Spleen (tissue), 11 donors: ENCODE data around the gene NMU. TPM values are rescaled to one million over a fixed set of nuclear protein-coding genes. Genes with fewer than 3 reads are reported as not detected.

Experiments
- DNase-seq: peaks from one replicate; pipeline ENCODE4 v3.0.0-alpha.2; 2020
- H3K27ac ChIP-seq, 8 donors: fragments of 200-600 bp; sonication (generic) in 7 of 8; 1 replicate in 4 of 8; 2 replicates in 4 of 8; pipeline versions ENCODE4 v1.5.0 to v1.8.0; 2016 to 2021; ENCODE audit warnings: inconsistent platforms in 4 of 8, mild to moderate bottlenecking in 4 of 8, moderate library complexity in 1 of 8
- H3K27me3 ChIP-seq, 7 donors: fragments of 200-600 bp; sonication (generic) in 6 of 7; replicated peaks in 1 of 7; 1 replicate in 4 of 7; 2 replicates in 3 of 7; pipeline versions ENCODE4 v1.5.0 to v1.8.0; 2016 to 2021; ENCODE audit warnings: inconsistent platforms in 3 of 7, mild to moderate bottlenecking in 1 of 7
- H3K36me3 ChIP-seq, 6 donors: fragments of 200-600 bp; sonication (generic) in 5 of 6; 1 replicate in 4 of 6; 2 replicates in 2 of 6; pipeline versions ENCODE4 v1.5.0 to v1.8.0; 2016 to 2021; ENCODE audit warnings: inconsistent platforms in 2 of 6
- H3K4me1 ChIP-seq, 6 donors: fragments of 200-600 bp; sonication (generic) in 5 of 6; 1 replicate in 3 of 6; 2 replicates in 3 of 6; pipeline versions ENCODE4 v1.5.0 to v1.8.0; 2016 to 2021; ENCODE audit warnings: inconsistent platforms in 3 of 6
- H3K4me3 ChIP-seq, 8 donors: fragments of 200-600 bp; sonication (generic) in 7 of 8; 1 replicate in 4 of 8; 2 replicates in 4 of 8; pipeline versions ENCODE4 v1.5.0 to v1.8.0; 2016 to 2021; ENCODE audit warnings: inconsistent platforms in 4 of 8, mild to moderate bottlenecking in 4 of 8, moderate library complexity in 2 of 8
- H3K9me3 ChIP-seq, 8 donors: fragments of 200-600 bp; sonication (generic) in 7 of 8; 1 replicate in 4 of 8; 2 replicates in 4 of 8; pipeline versions ENCODE4 v1.5.0 to v1.8.0; 2016 to 2021; ENCODE audit warnings: inconsistent platforms in 4 of 8
- CTCF ChIP-seq, 11 experiments: fragments of 200-600 bp in 7 of 11; fragments of 450-650 bp in 4 of 11; sonication (generic) in 4 of 11; IDR thresholded peaks in 8 of 11; conservative IDR thresholded peaks in 3 of 11; 1 replicate in 7 of 11; 2 replicates in 4 of 11; pipeline versions ENCODE4 v1.4.0 to v1.8.0; 2016 to 2021; ENCODE audit warnings: antibody characterized with exemption in 11 of 11, inconsistent platforms in 4 of 11, mild to moderate bottlenecking in 1 of 11
- POLR2A ChIP-seq, 3 donors: fragments of 450-650 bp; IDR thresholded peaks; one replicate each; pipeline ENCODE4 v1.5.1; 2017; ENCODE audit warnings: antibody characterized with exemption in 3 of 3, mild to moderate bottlenecking in 1 of 3
- POLR2AphosphoS5 ChIP-seq, 3 donors: sonication (generic); formaldehyde crosslinking; IDR thresholded peaks; one replicate each; pipeline ENCODE4 v1.5.1; 2017; ENCODE audit warnings: antibody characterized with exemption in 3 of 3
- WGBS, 5 donors: extraction: QIAGEN DNeasy Blood & Tissue Kit in 3 of 5; methylation state at CpG; one replicate each; pipeline versions ENCODE4 v1.1.5 to v1.1.7; 2013 to 2018; 5-methylcytosine and 5-hydroxymethylcytosine counted together
- intact Hi-C: fragments of 100-400 bp; cut with DNase I; formaldehyde crosslinking; loops from one replicate; pipeline ENCODE4 v1.15.0; 2023; ENCODE audit warnings: low total_unique reads
- polyA plus RNA-seq, 3 donors: library from polyadenylated mRNA; stranded (reverse); fragments of 200-250 nt; gene quantifications; one replicate each; pipeline ENCODE4 v1.2.1, GENCODE V29; 2013
- total RNA-seq, 7 donors: library from RNA; depleted of rRNA in 3 of 7; stranded (reverse); fragments of >200 nt in 3 of 7; fragmentation: NEBNext Ultra II Directional in 4 of 7; extraction: Animal tissue kit (Norgen Biotek cat#: 25700) in 4 of 7; gene quantifications; one replicate each; pipeline versions ENCODE4 v1.1.0 to v1.2.1, GENCODE V29; 2016 to 2021
- donor health status: healthy with polysubstance abuse.
- donor health status: DM: no; HTN: no; CAD: no; lungs with moderate emphysema.
- donor health status: DM: no; HTN: no; CAD: no.
- donor health status: Bipolar disorder and iron deficiency.
- donor health status: healthy.
- donor health status: DM: no; HTN: no; CAD: no.
- donor health status: DM: yes; HTN: yes; CAD: no.

NMU gene
- total and polyA plus RNA-seq, 10 donors, result 0.09 to 1.2 TPM; not detected in 8

- WGBS, 5 donors, result 61 to 84% (median 66%) methylated on average over 5 of the region's 5 CpGs
- intact Hi-C loops, result no loop called here
- no peak overlapping the region for H3K4me3 ChIP-seq
- no peaks in the 10 kb centered on the region for H3K9me3 ChIP-seq
- H3K27ac ChIP-seq, result no peak overlapping the region
- peaks cover 0 to 11% (median 0%) of the 10 kb centered on the region in 7 donors for H3K27me3 ChIP-seq
- TF ChIP-seq POLR2A (IDR thresholded peaks at IDR 0.05), result no peak
- no peak for TF ChIP-seq POLR2AphosphoS5 (IDR thresholded peaks at IDR 0.05)
- no peak for TF ChIP-seq CTCF (IDR thresholded peaks at IDR 0.05 in 8 of 11, conservative IDR thresholded peaks at IDR 0.05 in 3 of 11)
- no peaks in the 10 kb centered on the region for H3K4me1 ChIP-seq
- no peaks in the 10 kb centered on the region for H3K36me3 ChIP-seq
- DNase-seq, result no peak
These were observed 25.4 kb upstream of the NMU start for GRCh38 chr4:55661398-55662056.

- no peak overlapping the region for H3K4me3 ChIP-seq
- intact Hi-C loops, result no loop called here
- no peaks in the 10 kb centered on the region for H3K9me3 ChIP-seq
- DNase-seq, result no peak
- no peaks in the 10 kb centered on the region for H3K36me3 ChIP-seq
- WGBS, 5 donors, result 93 to 97% (median 96%) methylated on average over 5 of the region's 5 CpGs
- H3K27ac ChIP-seq, result no peak overlapping the region
- H3K27me3 ChIP-seq, result peaks cover 0 to 5% (median 0%) of the 10 kb centered on the region in 7 donors
- TF ChIP-seq CTCF (IDR thresholded peaks at IDR 0.05 in 8 of 11, conservative IDR thresholded peaks at IDR 0.05 in 3 of 11), result no peak
- no peak for TF ChIP-seq POLR2AphosphoS5 (IDR thresholded peaks at IDR 0.05)
- TF ChIP-seq POLR2A (IDR thresholded peaks at IDR 0.05), result no peak
- H3K4me1 ChIP-seq, result no peaks in the 10 kb centered on the region
These were observed 22.6 kb upstream of the NMU start for GRCh38 chr4:55658657-55659056.

GRCh38 chr4:55654131-55654530 lies 18.0 kb upstream of the NMU start:
- H3K4me1 ChIP-seq, result no peaks in the 10 kb centered on the region
- H3K27me3 ChIP-seq, result peaks cover 0 to 4% (median 0%) of the 10 kb centered on the region in 7 donors
- H3K27ac ChIP-seq, result no peak overlapping the region
- intact Hi-C loops, result no loop called here
- no peak overlapping the region for H3K4me3 ChIP-seq
- WGBS, 5 donors, result 87 to 94% (median 92%) methylated on average over 5 of the region's 5 CpGs
- DNase-seq, result no peak
- no peaks in the 10 kb centered on the region for H3K36me3 ChIP-seq
- TF ChIP-seq POLR2A (IDR thresholded peaks at IDR 0.05) (no peak), POLR2AphosphoS5 (IDR thresholded peaks at IDR 0.05) (no peak), CTCF (IDR thresholded peaks at IDR 0.05 in 8 of 11, conservative IDR thresholded peaks at IDR 0.05 in 3 of 11) (no peak)
- H3K9me3 ChIP-seq, result no peaks in the 10 kb centered on the region

GRCh38 chr4:55650483-55650882 lies 14.4 kb upstream of the NMU start:
- DNase-seq, result no peak
- Histone ChIP-seq H3K27me3 (peaks cover 0 to 8% (median 0%) of the 10 kb centered on the region in 7 donors), H3K4me3 (no peak overlapping the region), H3K9me3 (no peaks in the 10 kb centered on the region), H3K36me3 (no peaks in the 10 kb centered on the region), H3K4me1 (no peaks in the 10 kb centered on the region), H3K27ac (no peak overlapping the region)
- whole genome bisulfite sequencing, 5 donors, result 72 to 85% (median 77%) methylated on average over 5 of the region's 5 CpGs
- no peak for TF ChIP-seq POLR2AphosphoS5 (IDR thresholded peaks at IDR 0.05)
- no peak for TF ChIP-seq CTCF (IDR thresholded peaks at IDR 0.05 in 8 of 11, conservative IDR thresholded peaks at IDR 0.05 in 3 of 11)
- TF ChIP-seq POLR2A (IDR thresholded peaks at IDR 0.05), result no peak
- intact Hi-C loops, result no loop called here
